ENCODE data around the gene ASF1B.

ASF1B gene

GRCh38 chr19:14165990-14166830 lies 29.8 kb upstream of the ASF1B start:
- H3K79me2 ChIP-seq (ENCODE audit: low read length), result no peaks in the 10 kb centered on the region
- no peaks in the 10 kb centered on the region for H3K9me2 ChIP-seq (replicated peaks; ENCODE audit: insufficient read depth, low read length)
- no peak for TF ChIP-seq EZH2 (optimal IDR thresholded peaks at IDR 0.05; ENCODE audit: low read depth, low read length)
- no peak for TF ChIP-seq CTCF (IDR thresholded peaks at IDR 0.05; ENCODE audit: low read length)
- no peak for TF ChIP-seq EZH2phosphoT487 (IDR thresholded peaks at IDR 0.05; ENCODE audit: low read length)
- no peak for DNase-seq
- H3K4me1 ChIP-seq (ENCODE audit: low read length), result no peaks in the 10 kb centered on the region
- no peaks in the 10 kb centered on the region for H3K36me3 ChIP-seq (replicated peaks; ENCODE audit: insufficient read depth, low read length)
- no peaks in the 10 kb centered on the region for H3K9me3 ChIP-seq (replicated peaks; ENCODE audit: insufficient read depth, low read length)
- no peak overlapping the region for H2AFZ ChIP-seq (ENCODE audit: low read length)
- no peak overlapping the region for H3K9ac ChIP-seq (ENCODE audit: low read length)
- no peaks in the 10 kb centered on the region for H4K20me1 ChIP-seq (ENCODE audit: insufficient read depth, low read length)
- no peak overlapping the region for H3K4me2 ChIP-seq (ENCODE audit: low read depth, low read length)
- H3F3A ChIP-seq (ENCODE audit: insufficient read depth, low read length), result no peaks in the 10 kb centered on the region
- peaks cover 90% of the 10 kb centered on the region for H3K27me3 ChIP-seq (replicated peaks; ENCODE audit: insufficient read depth, low read length)
- H3K4me3 ChIP-seq (ENCODE audit: low read length), result no peak overlapping the region
- no peak overlapping the region for H3K27ac ChIP-seq (ENCODE audit: low read length)

GRCh38 chr19:14164724-14165493 lies 28.5 kb upstream of the ASF1B start:
- TF ChIP-seq EZH2 (optimal IDR thresholded peaks at IDR 0.05; ENCODE audit: low read depth, low read length), result no peak
- no peak for TF ChIP-seq CTCF (IDR thresholded peaks at IDR 0.05; ENCODE audit: low read length)
- no peak for TF ChIP-seq EZH2phosphoT487 (IDR thresholded peaks at IDR 0.05; ENCODE audit: low read length)
- Histone ChIP-seq H2AFZ (ENCODE audit: low read length) (no peak overlapping the region), H4K20me1 (ENCODE audit: insufficient read depth, low read length) (no peaks in the 10 kb centered on the region), H3F3A (ENCODE audit: insufficient read depth, low read length) (no peaks in the 10 kb centered on the region), H3K4me1 (ENCODE audit: low read length) (no peaks in the 10 kb centered on the region), H3K79me2 (ENCODE audit: low read length) (no peaks in the 10 kb centered on the region), H3K9me3 (replicated peaks; ENCODE audit: insufficient read depth, low read length) (no peaks in the 10 kb centered on the region), H3K9me2 (replicated peaks; ENCODE audit: insufficient read depth, low read length) (no peaks in the 10 kb centered on the region), H3K27me3 (replicated peaks; ENCODE audit: insufficient read depth, low read length) (peaks cover 89% of the 10 kb centered on the region), H3K4me2 (ENCODE audit: low read depth, low read length) (no peak overlapping the region), H3K9ac (ENCODE audit: low read length) (no peak overlapping the region), H3K27ac (ENCODE audit: low read length) (no peak overlapping the region), H3K36me3 (replicated peaks; ENCODE audit: insufficient read depth, low read length) (no peaks in the 10 kb centered on the region), H3K4me3 (ENCODE audit: low read length) (no peak overlapping the region)
- DNase-seq, result no peak

GRCh38 chr19:14164082-14164481 lies 27.7 kb upstream of the ASF1B start:
- Histone ChIP-seq H3K9me3 (replicated peaks; ENCODE audit: insufficient read depth, low read length) (no peaks in the 10 kb centered on the region), H3K4me2 (ENCODE audit: low read depth, low read length) (no peak overlapping the region), H3K27me3 (replicated peaks; ENCODE audit: insufficient read depth, low read length) (peaks cover 89% of the 10 kb centered on the region), H4K20me1 (ENCODE audit: insufficient read depth, low read length) (no peaks in the 10 kb centered on the region), H3K9me2 (replicated peaks; ENCODE audit: insufficient read depth, low read length) (no peaks in the 10 kb centered on the region), H3K79me2 (ENCODE audit: low read length) (no peaks in the 10 kb centered on the region), H3F3A (ENCODE audit: insufficient read depth, low read length) (no peaks in the 10 kb centered on the region), H3K4me1 (ENCODE audit: low read length) (no peaks in the 10 kb centered on the region), H3K36me3 (replicated peaks; ENCODE audit: insufficient read depth, low read length) (no peaks in the 10 kb centered on the region), H3K4me3 (ENCODE audit: low read length) (no peak overlapping the region), H3K9ac (ENCODE audit: low read length) (no peak overlapping the region), H2AFZ (ENCODE audit: low read length) (no peak overlapping the region), H3K27ac (ENCODE audit: low read length) (no peak overlapping the region)
- TF ChIP-seq EZH2 (optimal IDR thresholded peaks at IDR 0.05; ENCODE audit: low read depth, low read length) (no peak), EZH2phosphoT487 (IDR thresholded peaks at IDR 0.05; ENCODE audit: low read length) (no peak), CTCF (IDR thresholded peaks at IDR 0.05; ENCODE audit: low read length) (no peak)
- DNase-seq, result no peak

Data from MM.1S (cell line).